Astrocyte (in vitro differentiated cells and primary cell): ENCODE data around the gene DLGAP3. TPM values are rescaled to one million over a fixed set of nuclear protein-coding genes. Genes with fewer than 3 reads are reported as not detected.

Experiments used
- DNase-seq: peaks from one replicate; pipeline ENCODE4 v3.0.0-alpha.2; 2010; ENCODE audit warnings: low read depth
- FAIRE-seq: peaks from 2 replicates; lab custom pipeline; 2011; peaks lifted over from hg19 to GRCh38; lab: Jason Lieb, UNC
- H2AFZ ChIP-seq: 2 replicates; pipeline ENCODE4 v1.6.0; 2012; ENCODE audit warnings: low read depth, low read length, inconsistent platforms
- H3K27ac ChIP-seq: 2 replicates; pipeline ENCODE4 v1.5.1; 2011; ENCODE audit warnings: low read depth, low read length, inconsistent platforms
- H3K27me3 ChIP-seq: 2 replicates; pipeline ENCODE4 v1.6.0; 2011; ENCODE audit warnings: low read length, inconsistent platforms; ENCODE audit not compliant: insufficient read depth
- H3K36me3 ChIP-seq: 2 replicates; pipeline ENCODE4 v1.5.1; 2011; ENCODE audit warnings: low read length, inconsistent platforms; ENCODE audit not compliant: insufficient read depth
- H3K4me1 ChIP-seq: 2 replicates; pipeline ENCODE4 v1.5.1; 2011; ENCODE audit warnings: low read length, inconsistent platforms; ENCODE audit not compliant: insufficient read depth
- H3K4me2 ChIP-seq: 2 replicates; pipeline ENCODE4 v1.6.0; 2012; ENCODE audit warnings: low read length, inconsistent platforms
- H3K4me3 ChIP-seq: 2 replicates; pipeline ENCODE4 v1.5.1; 2011; ENCODE audit warnings: low read depth, mild to moderate bottlenecking, low read length, inconsistent platforms; ENCODE audit not compliant: insufficient read depth
- H3K79me2 ChIP-seq: 2 replicates; pipeline ENCODE4 v1.6.0; 2012; ENCODE audit warnings: mild to moderate bottlenecking, low read length, inconsistent platforms; ENCODE audit not compliant: insufficient read depth
- H3K9ac ChIP-seq: 2 replicates; pipeline ENCODE4 v1.6.0; 2012; ENCODE audit warnings: mild to moderate bottlenecking, low read length, inconsistent platforms
- H3K9me3 ChIP-seq: 2 replicates; pipeline ENCODE4 v1.5.1; 2012; ENCODE audit warnings: low read depth, mild to moderate bottlenecking, low read length, inconsistent platforms; ENCODE audit not compliant: insufficient read depth
- H4K20me1 ChIP-seq: 2 replicates; pipeline ENCODE4 v1.6.0; 2012; ENCODE audit warnings: low read length, inconsistent platforms; ENCODE audit not compliant: insufficient read depth
- H3K27ac Mint-ChIP-seq: one replicate; pipeline ENCODE4 v1.8.0; 2021; ENCODE audit warnings: mild to moderate bottlenecking, mixed read lengths; ENCODE audit not compliant: unreplicated experiment
- H3K27me3 Mint-ChIP-seq: one replicate; pipeline ENCODE4 v1.8.0; 2021; ENCODE audit warnings: low read depth, mixed read lengths; ENCODE audit not compliant: unreplicated experiment
- H3K36me3 Mint-ChIP-seq: one replicate; pipeline ENCODE4 v1.8.0; 2021; ENCODE audit warnings: low read depth, mixed read lengths; ENCODE audit not compliant: unreplicated experiment
- H3K4me1 Mint-ChIP-seq: one replicate; pipeline ENCODE4 v1.8.0; 2021; ENCODE audit warnings: low read depth, mixed read lengths; ENCODE audit not compliant: unreplicated experiment
- H3K4me3 Mint-ChIP-seq: one replicate; pipeline ENCODE4 v1.8.0; 2021; ENCODE audit warnings: mild to moderate bottlenecking, moderate library complexity, mixed read lengths; ENCODE audit not compliant: unreplicated experiment
- H3K9me3 Mint-ChIP-seq: one replicate; pipeline ENCODE4 v1.8.0; 2021; ENCODE audit warnings: mild to moderate bottlenecking, mixed read lengths; ENCODE audit not compliant: unreplicated experiment
- CTCF ChIP-seq: IDR thresholded peaks from 2 replicates; pipeline ENCODE4 v1.5.1; 2011; ENCODE audit warnings: low read depth, mild to moderate bottlenecking, inconsistent platforms, low read length, moderate library complexity; ENCODE audit not compliant: insufficient read depth
- EZH2 ChIP-seq: IDR thresholded peaks from 2 replicates; pipeline ENCODE4 v1.6.1; 2012; ENCODE audit warnings: mild to moderate bottlenecking, low read length, inconsistent platforms; ENCODE audit not compliant: insufficient read depth
- total RNA-seq: library from RNA; stranded (reverse); gene quantifications from 2 replicates; pipeline ENCODE4 v1.2.1, GENCODE V29; 2021

Gene DLGAP3
- total RNA-seq, 1 donor from 2014 or later, result 2.7 TPM

- Mint-ChIP-seq H3K9me3 (no peaks in the 10 kb centered on the region), H3K36me3 (peaks cover 2% of the 10 kb centered on the region), H3K27ac (no peak overlapping the region), H3K27me3 (peaks cover 53% of the 10 kb centered on the region), H3K4me1 (peaks cover 3% of the 10 kb centered on the region), H3K4me3 (no peak overlapping the region)
- no peak for DNase-seq
- Histone ChIP-seq H3K36me3 (no peaks in the 10 kb centered on the region), H3K4me1 (no peaks in the 10 kb centered on the region), H3K27ac (no peak overlapping the region), H3K9ac (no peak overlapping the region), H3K27me3 (peaks cover 2% of the 10 kb centered on the region), H4K20me1 (no peaks in the 10 kb centered on the region), H3K4me3 (no peak overlapping the region), H2AFZ (no peak overlapping the region), H3K79me2 (no peaks in the 10 kb centered on the region), H3K9me3 (no peaks in the 10 kb centered on the region), H3K4me2 (no peak overlapping the region)
- TF ChIP-seq EZH2, result no peak
- TF ChIP-seq CTCF, result no peak
- FAIRE-seq, result no peak
Observed at GRCh38 chr1:34906756-34907155, 22.7 kb downstream of the DLGAP3 start.

- Mint-ChIP-seq H3K4me3 (no peak overlapping the region), H3K9me3 (no peaks in the 10 kb centered on the region), H3K4me1 (peaks cover 3% of the 10 kb centered on the region), H3K36me3 (no peaks in the 10 kb centered on the region), H3K27ac (no peak overlapping the region), H3K27me3 (peaks cover 52% of the 10 kb centered on the region)
- no peak overlapping the region for H3K27ac ChIP-seq
- H3K36me3 ChIP-seq, result no peaks in the 10 kb centered on the region
- H3K4me1 ChIP-seq, result no peaks in the 10 kb centered on the region
- H3K79me2 ChIP-seq, result no peaks in the 10 kb centered on the region
- no peak for TF ChIP-seq CTCF
- TF ChIP-seq EZH2, result no peak
- no peak overlapping the region for H3K4me2 ChIP-seq
- FAIRE-seq (no peak), DNase-seq (no peak)
- H3K9ac ChIP-seq, result no peak overlapping the region
- H2AFZ ChIP-seq, result no peak overlapping the region
- no peak overlapping the region for H3K4me3 ChIP-seq
- H4K20me1 ChIP-seq, result no peaks in the 10 kb centered on the region
- H3K9me3 ChIP-seq, result no peaks in the 10 kb centered on the region
- no peaks in the 10 kb centered on the region for H3K27me3 ChIP-seq
Observed at GRCh38 chr1:34906222-34906621, 23.2 kb downstream of the DLGAP3 start.

GRCh38 chr1:34905098-34905459, 24.4 kb downstream of the DLGAP3 start:
- Histone ChIP-seq H4K20me1 (no peaks in the 10 kb centered on the region), H3K9ac (no peak overlapping the region), H3K9me3 (no peaks in the 10 kb centered on the region), H2AFZ (no peak overlapping the region), H3K4me3 (no peak overlapping the region), H3K27me3 (no peaks in the 10 kb centered on the region), H3K4me2 (no peak overlapping the region), H3K27ac (no peak overlapping the region), H3K36me3 (no peaks in the 10 kb centered on the region), H3K79me2 (no peaks in the 10 kb centered on the region), H3K4me1 (no peaks in the 10 kb centered on the region)
- no peak for FAIRE-seq
- Mint-ChIP-seq H3K36me3 (peaks cover 2% of the 10 kb centered on the region), H3K27ac (no peak overlapping the region), H3K9me3 (no peaks in the 10 kb centered on the region), H3K27me3 (peaks cover 54% of the 10 kb centered on the region), H3K4me1 (peaks cover 3% of the 10 kb centered on the region), H3K4me3 (no peak overlapping the region)
- no peak for DNase-seq
- TF ChIP-seq CTCF, result no peak
